ENCODE measurements around the gene MLX. TPM values are rescaled to one million over a fixed set of nuclear protein-coding genes. Genes with fewer than 3 reads are reported as not detected.

The MLX gene
- total and polyA plus RNA-seq, 10 donors = 33.0 to 64.4 (median 48.4) TPM

- Histone ChIP-seq H3K36me3 (no peaks in the 10 kb centered on the region), H3K4me1 (peaks cover 28 to 85% (median 60%) of the 10 kb centered on the region in 6 donors), H3K27ac (peak overlapping the region in 6 of 8 donors; percentile 79 to 90 (median 84)), H3K27me3 (replicated peaks in 1 of 7) (no peaks in the 10 kb centered on the region), H3K9me3 (no peaks in the 10 kb centered on the region), H3K4me3 (no peak overlapping the region)
- DNase-seq = no peak
- WGBS, 5 donors = 82 to 100% (median 90%) methylated on average over 1 to 2 of the region's 2 CpGs
- TF ChIP-seq POLR2AphosphoS5 (IDR thresholded peaks at IDR 0.05) = no peak
- no peak for TF ChIP-seq CTCF (IDR thresholded peaks at IDR 0.05 in 8 of 11, conservative IDR thresholded peaks at IDR 0.05 in 3 of 11)
- TF ChIP-seq POLR2A (IDR thresholded peaks at IDR 0.05) = no peak
- intact Hi-C loops (cut with DNase I; ENCODE audit: low total_unique reads) = no loop called here
These were observed 35.9 kb upstream of the MLX start for GRCh38 chr17:42530952-42531454.

GRCh38 chr17:42531455-42532354 is 35.2 kb upstream of the MLX start:
- no peaks in the 10 kb centered on the region for H3K9me3 ChIP-seq
- no peaks in the 10 kb centered on the region for H3K27me3 ChIP-seq (replicated peaks in 1 of 7)
- peak overlapping the region; percentile 63 to 90 (median 82) for H3K27ac ChIP-seq
- WGBS, 5 donors = 11 to 18% (median 11%) methylated on average over 30 to 60 of the region's 60 CpGs
- peak; percentile 92 for DNase-seq
- intact Hi-C loops (cut with DNase I; ENCODE audit: low total_unique reads) = no loop called here
- TF ChIP-seq CTCF (IDR thresholded peaks at IDR 0.05 in 8 of 11, conservative IDR thresholded peaks at IDR 0.05 in 3 of 11) (peak in 9 of 11 experiments; percentile 44 to 68 (median 60)), POLR2AphosphoS5 (IDR thresholded peaks at IDR 0.05) (peak; percentile 49 to 80 (median 72)), POLR2A (IDR thresholded peaks at IDR 0.05) (no peak)
- H3K4me3 ChIP-seq = peak overlapping the region; percentile 33 to 75 (median 42)
- no peaks in the 10 kb centered on the region for H3K36me3 ChIP-seq
- peaks cover 24 to 81% (median 59%) of the 10 kb centered on the region in 6 donors for H3K4me1 ChIP-seq

GRCh38 chr17:42535155-42536047 is 31.5 kb upstream of the MLX start:
- no peak for DNase-seq
- intact Hi-C loops (cut with DNase I; ENCODE audit: low total_unique reads) = no loop called here
- WGBS, 5 donors = 38 to 47% (median 45%) methylated on average over 26 of the region's 26 CpGs

More at GRCh38 chr17:42535155-42536047, 31.5 kb upstream of the MLX start:
- H3K36me3 ChIP-seq = peaks cover 0 to 30% (median 14%) of the 10 kb centered on the region in 6 donors
- H3K4me1 ChIP-seq = peaks cover 20 to 68% (median 52%) of the 10 kb centered on the region in 6 donors
- H3K27ac ChIP-seq = peak overlapping the region; percentile 69 to 98 (median 90)
- TF ChIP-seq POLR2A (IDR thresholded peaks at IDR 0.05) (no peak), CTCF (IDR thresholded peaks at IDR 0.05 in 8 of 11, conservative IDR thresholded peaks at IDR 0.05 in 3 of 11) (no peak), POLR2AphosphoS5 (IDR thresholded peaks at IDR 0.05) (no peak)
- no peaks in the 10 kb centered on the region for H3K9me3 ChIP-seq
- H3K27me3 ChIP-seq (replicated peaks in 1 of 7) = no peaks in the 10 kb centered on the region
- peak overlapping the region; percentile 33 to 95 (median 72) for H3K4me3 ChIP-seq
